Effector memory CD4-positive, alpha-beta T cell (primary cell): ENCODE data around the gene VAV2.

Source experiments
- DNase-seq, 3 donors: peaks; one replicate each; pipeline ENCODE4 v3.0.0-alpha.2; 2020
- H3K27ac ChIP-seq: 2 replicates; pipeline ENCODE4 v1.7.0; 2013; ENCODE audit warnings: mild to moderate bottlenecking, low read length, moderate library complexity; ENCODE audit not compliant: insufficient read depth, poor library complexity, severe bottlenecking
- H3K27me3 ChIP-seq: replicated peaks from 2 replicates; pipeline ENCODE4 v1.7.0; 2013; ENCODE audit warnings: mild to moderate bottlenecking, low read length; ENCODE audit not compliant: insufficient read depth, control insufficient read depth, poor library complexity, severe bottlenecking
- H3K36me3 ChIP-seq: 2 replicates; pipeline ENCODE4 v1.7.0; 2013; ENCODE audit warnings: mild to moderate bottlenecking, low read length, moderate library complexity; ENCODE audit not compliant: control insufficient read depth, insufficient read depth
- H3K4me1 ChIP-seq: 2 replicates; pipeline ENCODE4 v1.7.0; 2013; ENCODE audit warnings: low read length, mild to moderate bottlenecking; ENCODE audit not compliant: control insufficient read depth, insufficient read depth, poor library complexity, severe bottlenecking
- H3K4me3 ChIP-seq: 2 replicates; pipeline ENCODE4 v1.7.0; 2013; ENCODE audit warnings: low read length, low read depth, mild to moderate bottlenecking; ENCODE audit not compliant: insufficient read depth, poor library complexity, severe bottlenecking
- H3K9me3 ChIP-seq: 2 replicates; pipeline ENCODE4 v1.7.0; 2013; ENCODE audit warnings: mild to moderate bottlenecking, low read length, moderate library complexity; ENCODE audit not compliant: control insufficient read depth

The VAV2 gene

DNA sequence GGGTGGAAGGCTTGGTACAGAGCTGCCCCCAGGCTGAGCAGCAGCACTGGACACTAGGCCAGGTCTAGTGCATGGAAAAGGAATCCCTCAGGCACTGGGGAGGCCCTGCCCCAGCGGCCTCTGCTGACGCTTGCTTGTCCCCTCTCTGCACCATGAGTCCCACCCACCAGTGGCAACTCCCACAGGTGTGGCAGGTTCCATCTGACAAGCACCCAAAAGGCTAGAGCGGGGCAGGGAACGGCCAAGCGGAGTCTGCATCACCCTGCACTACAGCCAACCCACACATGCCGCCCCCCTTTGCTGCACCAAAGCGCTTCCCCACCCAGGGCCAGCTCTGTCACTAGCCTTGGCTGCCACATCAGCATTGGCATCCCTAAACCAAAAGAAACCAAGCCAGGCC lies 138.8 kb downstream of the VAV2 start:
- Histone ChIP-seq H3K27ac (no peak overlapping the region), H3K4me1 (no peaks in the 10 kb centered on the region), H3K27me3 (no peaks in the 10 kb centered on the region), H3K9me3 (no peaks in the 10 kb centered on the region), H3K4me3 (no peak overlapping the region), H3K36me3 (no peaks in the 10 kb centered on the region)
- DNase-seq: no peak

DNA sequence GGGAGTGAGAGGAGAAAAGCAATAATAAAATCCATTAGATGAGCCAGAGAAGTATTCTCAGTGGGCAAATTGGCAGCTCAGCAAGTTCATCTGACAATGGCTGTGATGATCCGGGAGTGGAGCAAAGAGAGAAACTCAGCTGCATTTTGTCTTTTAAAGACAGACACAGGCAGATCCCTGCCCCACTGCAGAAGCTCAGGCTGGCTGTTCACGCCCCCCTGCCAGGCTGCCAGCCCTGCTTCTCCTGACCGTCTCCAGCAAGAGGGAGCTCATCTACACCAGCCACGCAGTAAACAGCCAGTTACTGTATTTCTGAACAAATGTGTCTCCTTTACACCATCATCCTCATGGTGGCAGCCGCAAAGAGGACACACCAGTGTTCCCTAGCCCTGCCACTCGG lies 139.7 kb downstream of the VAV2 start:
- Histone ChIP-seq H3K27me3 (no peaks in the 10 kb centered on the region), H3K4me3 (no peak overlapping the region), H3K9me3 (no peaks in the 10 kb centered on the region), H3K36me3 (no peaks in the 10 kb centered on the region), H3K4me1 (no peaks in the 10 kb centered on the region), H3K27ac (no peak overlapping the region)
- no peak for DNase-seq

DNA sequence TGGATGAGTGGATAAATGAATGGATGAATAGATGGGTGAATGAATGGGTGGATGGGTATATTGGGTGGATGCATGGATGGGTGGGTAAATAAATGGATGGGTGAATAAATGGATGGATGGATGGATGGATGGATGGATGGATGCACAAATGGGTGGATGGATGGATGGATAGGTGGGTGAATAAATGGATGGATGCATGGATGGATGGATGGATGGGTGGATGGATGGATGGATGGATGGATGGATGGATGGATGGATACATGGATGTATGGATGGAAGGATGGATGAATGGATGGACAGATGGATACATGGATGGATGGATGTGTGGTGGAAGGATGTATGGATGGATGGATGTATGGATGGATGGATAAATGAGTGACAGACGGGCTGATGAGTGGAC lies 140.4 kb downstream of the VAV2 start:
- H3K4me3 ChIP-seq: no peak overlapping the region

DNA sequence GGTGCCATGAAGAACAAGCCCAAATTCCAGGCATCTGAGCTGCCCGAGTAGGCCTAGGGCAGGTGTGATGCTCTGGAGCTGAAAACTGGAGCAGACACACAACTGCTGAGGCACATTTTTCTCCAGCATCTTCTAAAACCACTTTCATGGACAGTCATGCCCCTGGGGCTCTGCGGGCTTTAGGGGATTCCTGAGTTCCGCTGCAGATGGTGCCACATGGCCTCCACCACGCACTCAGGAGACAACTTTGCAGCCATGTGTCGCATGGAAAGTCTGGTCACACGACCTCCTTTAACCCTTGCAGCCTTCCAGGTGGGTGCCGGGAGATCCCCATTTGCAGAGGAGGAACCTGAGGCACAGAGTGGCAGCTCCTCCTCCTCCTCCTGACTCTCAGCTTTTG lies 141.2 kb downstream of the VAV2 start:
- no peaks in the 10 kb centered on the region for H3K9me3 ChIP-seq
- no peaks in the 10 kb centered on the region for H3K27me3 ChIP-seq
- no peaks in the 10 kb centered on the region for H3K36me3 ChIP-seq
- no peak overlapping the region for H3K4me3 ChIP-seq
- no peaks in the 10 kb centered on the region for H3K4me1 ChIP-seq
- DNase-seq: no peak
- no peak overlapping the region for H3K27ac ChIP-seq

More for the DNA sequence above, 140.4 kb downstream of the VAV2 start:
- no peaks in the 10 kb centered on the region for H3K4me1 ChIP-seq
- H3K27ac ChIP-seq: no peak overlapping the region
- no peak for DNase-seq
- no peaks in the 10 kb centered on the region for H3K9me3 ChIP-seq
- no peaks in the 10 kb centered on the region for H3K27me3 ChIP-seq
- H3K36me3 ChIP-seq: no peaks in the 10 kb centered on the region

DNA sequence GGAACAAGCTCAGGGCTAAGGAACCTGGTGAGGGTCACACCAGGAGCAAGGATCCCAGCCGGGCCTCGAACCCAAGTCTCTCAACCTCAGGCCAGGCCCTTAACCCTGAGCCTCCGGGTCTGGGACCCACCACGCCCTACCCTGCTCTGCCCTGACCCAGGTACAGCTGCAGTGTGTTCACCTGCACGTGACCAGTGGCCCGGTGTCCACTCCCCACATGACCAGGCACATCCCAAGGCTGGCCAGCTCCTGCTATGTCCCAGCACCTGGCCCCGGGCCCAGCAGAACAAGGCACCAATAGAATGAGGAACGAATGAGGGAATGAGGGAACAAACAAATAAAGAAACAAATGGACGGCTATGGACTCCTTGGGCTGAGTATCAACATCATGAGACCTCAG lies 142.0 kb downstream of the VAV2 start:
- Histone ChIP-seq H3K36me3 (no peaks in the 10 kb centered on the region), H3K27ac (no peak overlapping the region), H3K4me1 (no peaks in the 10 kb centered on the region), H3K4me3 (no peak overlapping the region), H3K27me3 (no peaks in the 10 kb centered on the region), H3K9me3 (no peaks in the 10 kb centered on the region)
- no peak for DNase-seq

DNA sequence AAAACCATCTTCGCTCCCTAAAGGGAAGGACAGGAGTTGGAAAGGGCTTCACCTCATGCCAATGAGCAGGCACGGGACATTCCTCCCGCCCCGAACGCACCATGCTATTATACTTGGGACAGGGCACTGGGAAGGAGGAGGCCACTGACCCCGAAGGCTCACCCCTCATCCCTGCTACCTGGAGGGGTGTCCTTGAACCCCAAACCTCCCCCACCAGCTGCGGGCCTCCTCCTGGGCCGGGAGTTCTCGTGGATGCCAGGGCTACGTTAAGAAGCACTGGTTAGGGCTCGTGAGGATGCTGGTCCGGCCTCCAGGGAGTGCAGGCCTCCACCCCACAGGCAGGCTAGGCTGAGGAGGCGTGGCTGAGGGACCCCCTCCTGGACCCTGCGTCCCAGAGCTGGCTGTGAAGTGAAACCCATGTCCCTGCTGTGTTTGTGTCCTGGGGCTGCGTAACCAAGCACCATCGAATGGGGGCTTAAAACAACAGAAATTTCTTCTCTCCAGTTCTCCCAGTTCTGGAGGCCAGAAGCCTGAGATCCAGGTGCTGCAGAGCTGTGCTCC lies 142.9 kb downstream of the VAV2 start:
- H3K27ac ChIP-seq: no peak overlapping the region
- no peaks in the 10 kb centered on the region for H3K36me3 ChIP-seq
- H3K4me3 ChIP-seq: no peak overlapping the region
- H3K4me1 ChIP-seq: no peaks in the 10 kb centered on the region
- no peaks in the 10 kb centered on the region for H3K27me3 ChIP-seq
- no peak for DNase-seq
- no peaks in the 10 kb centered on the region for H3K9me3 ChIP-seq

DNA sequence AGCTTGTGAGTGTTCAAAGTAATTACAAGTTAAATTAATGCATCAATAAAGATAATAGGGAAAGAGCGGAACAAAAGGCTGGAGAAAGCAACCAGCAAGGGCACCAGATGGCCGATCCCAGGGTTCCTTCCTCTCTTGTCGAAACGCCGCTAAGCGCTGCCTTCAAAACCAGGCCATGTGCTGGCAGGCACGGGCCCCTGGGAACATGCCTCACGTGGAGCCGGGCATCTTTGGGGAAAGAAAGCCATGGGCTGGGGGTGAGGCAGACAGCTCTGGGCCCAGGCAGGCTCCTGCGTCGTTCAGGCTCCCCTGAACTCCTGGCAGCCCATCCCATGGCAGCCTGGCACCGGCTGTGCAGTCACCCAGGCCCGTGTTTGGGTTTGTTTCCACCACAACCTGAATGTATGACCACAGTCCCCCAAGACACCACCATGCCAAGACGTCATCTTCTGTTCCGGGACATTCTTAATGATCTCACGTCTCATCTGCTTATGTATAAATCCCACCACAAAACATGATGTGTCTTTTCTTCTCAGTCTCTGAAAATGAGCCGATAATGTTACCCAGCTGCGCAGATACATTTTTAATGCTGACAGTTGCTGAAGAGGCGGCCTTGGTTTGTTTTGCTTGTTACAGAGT lies 143.5 kb downstream of the VAV2 start:
- H3K4me1 ChIP-seq: no peaks in the 10 kb centered on the region
- H3K36me3 ChIP-seq: no peaks in the 10 kb centered on the region
- no peak overlapping the region for H3K4me3 ChIP-seq
- H3K9me3 ChIP-seq: no peaks in the 10 kb centered on the region
- DNase-seq: no peak
- H3K27ac ChIP-seq: no peak overlapping the region
- no peaks in the 10 kb centered on the region for H3K27me3 ChIP-seq

DNA sequence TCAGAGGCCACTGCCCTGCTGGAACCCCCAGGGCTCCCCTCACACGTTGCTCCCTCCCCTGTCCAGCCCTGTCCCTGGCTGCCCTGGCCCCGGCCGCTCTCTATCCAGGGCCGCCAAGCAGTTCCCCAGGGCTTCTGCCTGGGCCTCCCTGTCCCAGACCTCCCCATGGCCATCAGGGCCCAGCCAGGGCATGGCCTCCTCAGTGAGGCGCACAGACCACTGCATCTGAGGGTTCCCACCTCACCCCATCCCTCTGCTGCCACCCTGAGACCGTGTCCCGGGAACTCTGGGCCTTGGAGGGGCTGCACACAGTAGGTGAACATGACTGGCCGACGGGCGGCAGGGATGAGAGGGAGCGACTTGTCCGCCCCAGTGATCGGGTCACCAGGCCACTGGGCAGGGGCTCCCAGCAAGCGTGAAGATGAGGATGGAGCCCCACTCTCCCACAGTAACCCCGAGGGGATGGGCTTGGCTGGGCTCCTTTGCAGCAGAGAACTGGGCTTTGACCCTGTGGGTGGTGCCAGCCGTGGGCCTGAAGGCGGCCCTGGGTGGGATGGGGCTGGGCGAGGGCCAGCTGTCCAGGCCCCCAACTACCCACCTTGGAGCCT lies 145.5 kb downstream of the VAV2 start:
- no peaks in the 10 kb centered on the region for H3K9me3 ChIP-seq
- no peaks in the 10 kb centered on the region for H3K27me3 ChIP-seq
- no peaks in the 10 kb centered on the region for H3K36me3 ChIP-seq
- no peak overlapping the region for H3K27ac ChIP-seq
- no peak for DNase-seq
- H3K4me3 ChIP-seq: no peak overlapping the region
- H3K4me1 ChIP-seq: no peaks in the 10 kb centered on the region

DNA sequence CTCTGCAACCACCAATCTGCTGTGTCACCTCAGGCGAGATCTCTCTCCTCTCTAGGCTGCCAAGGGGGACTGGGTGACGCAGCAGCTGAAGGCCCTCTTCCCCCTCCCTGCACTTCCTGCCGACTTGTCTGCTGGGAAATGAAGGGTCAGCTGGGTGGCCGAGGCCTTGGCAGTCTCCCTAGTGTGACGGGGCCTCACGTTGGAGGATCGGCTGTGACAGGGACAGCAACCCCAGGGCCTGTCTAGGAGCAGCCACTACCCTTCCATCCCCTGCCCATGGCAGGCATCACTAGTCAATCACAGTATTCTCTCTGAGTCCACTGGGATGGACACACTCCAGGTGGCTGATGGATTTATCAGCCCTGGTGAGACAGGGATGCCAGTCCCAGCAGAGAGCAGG lies 146.7 kb downstream of the VAV2 start:
- H3K27me3 ChIP-seq: no peaks in the 10 kb centered on the region
- no peaks in the 10 kb centered on the region for H3K4me1 ChIP-seq
- H3K4me3 ChIP-seq: no peak overlapping the region
- DNase-seq: no peak
- H3K27ac ChIP-seq: no peak overlapping the region
- H3K36me3 ChIP-seq: no peaks in the 10 kb centered on the region
- H3K9me3 ChIP-seq: no peaks in the 10 kb centered on the region

DNA sequence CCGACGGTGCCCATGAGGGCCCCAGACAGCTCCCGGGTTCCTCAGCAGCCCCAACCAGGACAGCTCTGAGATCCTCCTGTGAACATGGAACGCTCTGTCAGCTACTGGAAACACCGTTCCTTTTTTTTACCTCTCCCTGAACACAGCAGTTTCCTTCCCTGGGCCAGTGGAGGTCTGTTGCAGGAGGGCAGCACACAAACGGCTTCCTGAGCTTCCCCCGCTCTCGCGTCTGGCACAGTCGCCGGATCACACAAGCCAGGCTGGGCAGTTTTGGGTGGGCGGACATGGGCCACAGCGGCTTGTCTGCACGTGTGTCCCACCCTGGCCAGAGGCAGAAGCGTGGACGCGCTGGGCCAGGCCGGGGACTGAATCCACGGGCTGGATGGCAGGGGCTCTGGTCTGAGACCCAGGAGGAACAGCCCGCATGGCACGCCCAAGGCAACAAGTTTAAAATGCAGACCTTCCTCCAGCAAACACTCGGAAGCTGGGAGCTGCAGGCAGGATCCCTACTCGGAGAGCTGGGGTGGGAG lies 147.2 kb downstream of the VAV2 start:
- Histone ChIP-seq H3K27ac (no peak overlapping the region), H3K9me3 (no peaks in the 10 kb centered on the region), H3K4me1 (no peaks in the 10 kb centered on the region), H3K4me3 (no peak overlapping the region), H3K27me3 (no peaks in the 10 kb centered on the region), H3K36me3 (no peaks in the 10 kb centered on the region)
- DNase-seq: no peak
